NCI-H774 (cell line): ENCODE data around the gene CCDC83.
"Not testable (repeated sequence)": the region's sequence is repeated elsewhere in the genome, so short reads cannot be mapped to it uniquely, and the experiment has no call there.

Source experiments
- DNase-seq: peaks from one replicate; lab custom pipeline; 2025; lab: John Stamatoyannopoulos, UW

Gene CCDC83

DNA sequence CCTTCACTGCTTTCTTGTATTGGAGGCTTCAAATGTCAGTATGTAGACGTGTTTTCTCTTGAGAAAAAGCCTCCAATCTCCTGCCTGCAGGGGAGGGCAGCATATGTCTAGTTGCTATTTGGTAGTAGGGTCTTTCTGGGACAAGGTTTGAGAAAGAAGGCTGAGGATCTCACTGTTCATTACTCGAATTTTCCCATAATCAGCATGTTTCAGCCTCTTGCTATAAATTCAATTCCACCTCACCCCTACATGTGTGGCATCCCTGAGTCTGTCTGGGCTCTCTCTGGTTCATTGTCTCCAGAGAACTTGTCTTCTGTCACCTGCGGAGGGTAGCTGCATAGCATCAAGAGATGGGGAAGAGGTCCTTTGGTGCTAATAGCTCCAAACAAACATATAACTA is 19.5 kb upstream of the CCDC83 start:
- no peak for DNase-seq

- not testable (repeated sequence) for DNase-seq
These were observed 14.3 kb upstream of the CCDC83 start for GRCh38 chr11:85840932-85841331.

DNA sequence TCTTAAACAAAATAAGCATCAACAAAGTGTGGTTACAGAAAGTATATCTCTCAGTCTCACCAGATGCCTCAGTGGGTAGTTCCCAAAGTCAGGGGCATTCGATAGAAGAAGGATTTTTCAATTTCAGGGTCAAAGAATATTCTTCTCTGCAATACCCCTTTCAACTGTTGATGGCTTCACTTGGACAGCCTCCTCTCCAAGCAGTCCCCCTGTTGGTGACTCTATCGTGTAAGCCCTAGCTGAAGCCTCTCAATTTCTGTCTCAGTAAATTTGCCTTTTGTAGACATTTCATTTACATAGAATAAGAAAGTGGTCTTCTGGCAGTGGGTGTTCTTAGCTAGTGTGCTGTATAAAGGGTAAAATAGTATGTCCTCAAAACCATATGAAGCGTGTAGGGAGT is 11.3 kb upstream of the CCDC83 start:
- no peak for DNase-seq

DNA sequence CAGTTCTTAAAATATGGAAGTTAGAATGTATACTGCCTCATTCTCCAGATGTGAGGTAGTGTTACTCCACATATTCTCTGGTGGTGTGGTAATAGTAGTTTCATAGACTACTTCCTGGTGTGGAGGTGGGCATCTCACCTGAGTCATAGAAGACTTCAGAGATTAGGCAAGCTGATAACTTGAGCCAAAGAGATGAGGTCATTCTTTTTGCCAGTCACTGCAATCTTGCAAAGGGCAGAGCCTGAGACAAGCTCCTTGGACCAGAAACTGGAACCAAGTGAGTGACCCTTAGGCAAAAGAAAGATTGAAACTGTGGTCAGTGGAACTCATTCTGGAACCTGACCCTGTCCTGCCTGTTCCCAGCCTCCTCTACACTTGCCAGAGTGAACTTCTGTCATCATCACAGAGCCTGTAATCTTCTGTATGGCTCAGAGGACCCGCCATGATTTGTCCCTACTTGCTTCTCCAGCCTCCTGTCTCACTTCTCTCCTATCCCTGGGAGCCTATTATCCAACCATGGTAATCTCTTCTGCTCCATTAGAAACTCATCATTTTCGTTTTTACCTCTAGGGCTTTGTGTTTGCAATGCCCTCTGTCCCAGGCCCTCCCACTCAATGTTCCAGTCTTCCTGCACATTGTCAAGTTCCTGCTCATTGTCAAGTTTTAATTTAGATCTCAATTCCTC is 10.6 kb upstream of the CCDC83 start:
- DNase-seq, result no peak

DNA sequence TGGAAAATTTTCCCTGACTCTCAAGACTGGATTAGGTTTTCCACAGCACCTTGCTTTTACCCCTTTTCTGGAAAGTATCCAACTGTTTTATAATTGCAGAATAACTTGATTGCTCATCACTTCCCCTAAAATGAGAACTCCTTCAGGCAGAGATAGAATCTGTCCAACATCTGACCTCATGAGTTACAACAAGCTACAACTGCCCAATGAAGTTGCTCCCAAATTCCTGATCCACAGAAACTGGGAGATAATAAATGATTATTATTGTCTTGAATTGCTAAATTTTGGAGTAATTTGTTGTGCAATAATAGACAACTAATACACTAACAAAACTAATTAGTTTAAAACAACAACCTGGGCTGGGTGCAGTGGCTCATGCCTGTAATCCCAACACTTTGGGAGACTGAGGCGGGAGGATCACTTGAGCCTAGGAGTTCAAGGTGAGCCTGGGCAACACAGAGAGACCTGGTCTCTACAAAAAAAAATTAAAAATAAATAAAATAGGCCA is 10.0 kb upstream of the CCDC83 start:
- no peak for DNase-seq

GRCh38 chr11:85847436-85847835 is 7.7 kb upstream of the CCDC83 start:
- DNase-seq, result no peak

- DNase-seq, result no peak
These were observed 7.2 kb upstream of the CCDC83 start for GRCh38 chr11:85848006-85848405.

DNA sequence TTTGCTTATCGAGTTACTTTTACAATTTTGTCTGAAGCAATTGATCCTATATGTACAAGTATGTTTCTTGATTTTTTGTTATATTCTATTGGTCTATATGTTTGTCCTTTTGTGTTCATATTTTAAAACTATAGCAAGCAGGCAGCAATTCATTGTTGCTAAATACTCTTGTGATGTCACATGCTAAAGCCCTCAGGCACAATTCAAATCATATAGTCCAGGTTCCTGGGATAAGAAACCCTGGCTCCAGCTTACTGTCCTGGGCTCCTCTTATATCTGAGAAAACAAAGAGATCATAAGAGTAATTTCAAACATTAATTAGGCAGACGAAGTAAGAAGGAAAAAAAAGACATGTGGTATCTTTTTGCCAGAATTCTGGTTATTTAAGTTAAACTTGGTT is 6.6 kb upstream of the CCDC83 start:
- no peak for DNase-seq

DNA sequence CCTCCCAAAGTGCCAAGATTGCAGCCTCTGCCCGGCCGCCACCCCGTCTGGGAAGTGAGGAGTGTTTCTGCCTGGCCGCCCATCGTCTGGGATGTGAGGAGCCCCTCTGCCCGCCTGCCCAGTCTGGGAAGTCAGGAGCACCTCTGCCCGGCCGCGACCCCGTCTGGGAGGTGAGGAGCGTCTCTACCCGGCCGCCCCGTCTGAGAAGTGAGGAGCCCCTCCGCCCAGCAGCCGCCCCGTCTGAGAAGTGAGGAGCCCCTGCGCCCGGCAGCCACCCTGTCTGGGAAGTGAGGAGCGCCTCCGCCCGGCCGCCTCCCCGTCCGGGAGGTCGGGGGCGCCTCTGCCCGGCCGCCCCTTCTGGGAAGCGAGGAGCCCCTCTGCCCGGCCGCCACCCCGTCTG is 2.4 kb upstream of the CCDC83 start:
- not testable (repeated sequence) for DNase-seq

- not testable (repeated sequence) for DNase-seq
These were observed 1.6 kb upstream of the CCDC83 start for GRCh38 chr11:85853541-85853940.

- no peak for DNase-seq
These were observed 999 bp upstream of the CCDC83 start for GRCh38 chr11:85854212-85854556.

GRCh38 chr11:85854557-85855340 is 434 bp upstream of the CCDC83 start:
- peak; percentile 95 for DNase-seq

- DNase-seq, result no peak
These were observed 1.9 kb downstream of the CCDC83 start for GRCh38 chr11:85857098-85857497.

GRCh38 chr11:85859541-85859940 is 4.4 kb downstream of the CCDC83 start:
- DNase-seq, result not testable (repeated sequence)

DNA sequence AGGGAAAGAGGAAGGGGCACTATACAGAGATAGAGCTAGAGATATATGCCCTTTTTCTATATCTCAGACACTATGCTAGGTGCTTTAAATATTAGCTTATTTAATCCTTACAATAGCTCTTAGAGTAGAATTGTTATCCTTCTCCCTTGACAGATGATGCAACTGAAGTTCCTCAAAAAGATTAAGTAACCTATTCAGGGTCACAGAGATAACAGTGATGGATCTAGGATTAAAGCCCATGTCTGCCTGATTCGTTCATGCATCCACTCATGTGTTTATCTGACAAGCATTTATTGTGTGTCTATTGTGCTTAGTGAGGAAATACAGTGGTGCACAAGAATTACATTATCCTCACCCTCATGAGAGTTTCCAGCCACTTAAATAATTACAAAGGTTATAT is 8.7 kb downstream of the CCDC83 start:
- DNase-seq, result no peak

DNA sequence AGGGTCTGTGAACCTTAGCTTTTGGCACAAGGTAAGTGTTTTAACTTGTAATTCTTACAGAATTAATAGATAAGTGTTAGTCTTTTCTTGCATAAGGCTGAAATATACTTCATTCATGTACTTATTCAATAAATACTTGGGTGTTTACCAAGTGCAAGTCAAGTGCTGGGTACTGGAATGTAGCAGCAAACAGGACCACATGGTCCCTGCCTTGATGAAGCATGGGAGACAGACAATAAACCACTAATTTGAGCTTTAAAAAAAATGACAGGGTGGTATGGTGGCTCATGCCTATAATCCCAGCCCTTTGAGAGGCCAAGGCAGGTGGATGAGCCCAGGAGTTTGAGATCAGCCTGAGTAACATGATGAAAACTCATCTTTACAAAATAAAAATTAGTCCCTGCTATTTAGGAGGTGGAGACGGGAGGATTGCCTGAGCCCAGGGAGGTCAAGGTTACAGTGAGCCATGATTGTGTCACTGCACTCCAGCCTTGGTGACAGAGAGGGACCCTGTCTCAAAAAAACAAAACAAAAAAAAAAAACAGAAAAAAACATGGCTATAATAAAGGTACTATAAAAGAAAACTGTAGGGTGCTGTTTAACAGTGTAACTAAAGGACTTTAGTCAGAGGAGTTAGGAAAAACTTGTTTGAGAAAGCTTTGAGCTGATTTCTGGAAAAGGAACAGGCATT is 11.1 kb downstream of the CCDC83 start:
- no peak for DNase-seq

- no peak for DNase-seq
These were observed 12.6 kb downstream of the CCDC83 start for GRCh38 chr11:85867751-85868150.

GRCh38 chr11:85869781-85870180 is 14.6 kb downstream of the CCDC83 start:
- DNase-seq, result no peak

- no peak for DNase-seq
These were observed 19.1 kb downstream of the CCDC83 start for GRCh38 chr11:85874265-85874664.

DNA sequence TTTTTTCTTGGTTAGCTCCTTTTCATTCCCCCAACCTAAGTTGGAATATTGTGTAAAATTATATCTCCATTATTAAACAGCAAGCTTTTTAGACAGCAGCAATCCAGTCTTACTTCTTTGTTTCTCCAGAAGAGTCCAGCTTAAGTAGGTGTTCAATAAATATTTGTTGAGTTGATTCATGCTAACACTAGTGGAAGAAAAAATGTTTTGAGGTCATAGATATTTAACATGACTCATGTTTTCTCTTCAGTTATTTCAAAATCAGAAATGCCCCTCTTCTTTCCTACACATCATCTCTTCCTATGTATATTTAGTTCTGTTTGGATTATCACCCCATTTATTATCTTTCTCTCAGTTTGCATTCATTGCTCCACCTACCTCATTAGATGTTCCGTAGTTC is 20.3 kb downstream of the CCDC83 start:
- no peak for DNase-seq

GRCh38 chr11:85884581-85885021 is 29.4 kb downstream of the CCDC83 start:
- DNase-seq, result no peak

DNA sequence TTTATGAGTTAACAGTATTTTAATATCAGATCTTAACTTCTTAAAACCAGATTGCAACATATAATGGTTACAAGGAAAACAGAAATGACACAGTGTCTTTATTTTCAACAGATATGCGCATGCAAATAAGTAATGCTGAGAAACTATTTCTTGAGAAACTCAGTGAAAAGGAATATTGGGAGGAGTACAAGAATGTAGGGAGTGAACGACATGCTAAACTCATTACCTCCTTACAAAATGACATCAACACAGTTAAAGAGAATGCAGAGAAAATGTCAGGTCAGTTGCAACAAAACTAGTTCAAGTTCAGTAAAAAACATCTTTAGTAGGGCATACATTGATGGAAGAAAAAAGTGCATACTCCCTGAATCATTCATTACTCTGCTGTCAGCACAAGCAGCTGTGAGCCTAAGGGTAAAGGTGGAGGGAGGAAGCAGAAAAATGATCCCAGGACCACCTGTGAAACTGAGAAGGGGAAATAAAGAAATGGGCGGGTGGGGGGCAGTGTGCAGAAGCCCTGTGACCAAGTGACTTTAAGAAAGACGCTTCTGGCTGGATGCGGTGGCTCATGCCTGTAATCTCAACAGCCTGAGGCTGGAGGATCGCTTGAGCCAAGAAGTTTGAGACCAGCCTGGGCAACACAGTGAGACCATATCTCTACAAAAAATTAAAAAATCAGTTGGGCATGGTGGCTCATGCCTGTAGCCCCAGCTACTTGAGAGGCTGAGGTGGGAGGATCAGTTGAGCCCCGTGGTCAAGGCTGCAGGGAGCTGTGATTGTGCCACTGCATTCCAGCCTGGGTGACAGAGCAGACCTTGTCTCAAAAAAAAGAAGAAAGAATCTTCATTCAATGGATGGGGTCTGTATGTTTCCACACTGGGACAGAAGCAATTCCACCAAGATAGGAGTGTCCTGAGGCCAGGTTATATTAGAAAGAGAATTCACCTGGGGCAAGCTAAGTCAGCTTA is 31.2 kb downstream of the CCDC83 start:
- no peak for DNase-seq
